ENCODE results near the gene TARS1. TPM values are rescaled to one million over a fixed set of nuclear protein-coding genes. Genes with fewer than 3 reads are reported as not detected.

Gene TARS1
- total and polyA plus RNA-seq, 2 of the 13 experiments (the other 11 are each of a cell fraction or from before 2014, with no cell fraction given) = 77.0 to 184 TPM

- TF ChIP-seq ZBTB40 (IDR thresholded peaks at IDR 0.05) (peak; percentile 71), ZBTB40 (CRISPR knock-in tag; IDR thresholded peaks at IDR 0.05) (peak; percentile 99), ZNF589 (CRISPR knock-in tag; conservative IDR thresholded peaks at IDR 0.05) (no peak), ZNF652 (CRISPR knock-in tag; IDR thresholded peaks at IDR 0.05; ENCODE audit: borderline replicate concordance, low read depth) (peak; percentile 81), FOXP1 (IDR thresholded peaks at IDR 0.05) (no peak), FOXP1 (CRISPR knock-in tag; IDR thresholded peaks at IDR 0.05) (peak; percentile 30; the same call in 1 of the 2 replicates), ETS1 (CRISPR knock-in tag; IDR thresholded peaks at IDR 0.05) (no peak)
Observed at GRCh38 chr5:33430983-33431382, 9.8 kb upstream of the TARS1 start (continued).
